ENCODE results near the gene FAN1. TPM values are rescaled to one million over a fixed set of nuclear protein-coding genes. Genes with fewer than 3 reads are reported as not detected.

Gene FAN1
- total RNA-seq, 2 donors from 2014 or later, result 15.9 to 17.8 TPM

DNA sequence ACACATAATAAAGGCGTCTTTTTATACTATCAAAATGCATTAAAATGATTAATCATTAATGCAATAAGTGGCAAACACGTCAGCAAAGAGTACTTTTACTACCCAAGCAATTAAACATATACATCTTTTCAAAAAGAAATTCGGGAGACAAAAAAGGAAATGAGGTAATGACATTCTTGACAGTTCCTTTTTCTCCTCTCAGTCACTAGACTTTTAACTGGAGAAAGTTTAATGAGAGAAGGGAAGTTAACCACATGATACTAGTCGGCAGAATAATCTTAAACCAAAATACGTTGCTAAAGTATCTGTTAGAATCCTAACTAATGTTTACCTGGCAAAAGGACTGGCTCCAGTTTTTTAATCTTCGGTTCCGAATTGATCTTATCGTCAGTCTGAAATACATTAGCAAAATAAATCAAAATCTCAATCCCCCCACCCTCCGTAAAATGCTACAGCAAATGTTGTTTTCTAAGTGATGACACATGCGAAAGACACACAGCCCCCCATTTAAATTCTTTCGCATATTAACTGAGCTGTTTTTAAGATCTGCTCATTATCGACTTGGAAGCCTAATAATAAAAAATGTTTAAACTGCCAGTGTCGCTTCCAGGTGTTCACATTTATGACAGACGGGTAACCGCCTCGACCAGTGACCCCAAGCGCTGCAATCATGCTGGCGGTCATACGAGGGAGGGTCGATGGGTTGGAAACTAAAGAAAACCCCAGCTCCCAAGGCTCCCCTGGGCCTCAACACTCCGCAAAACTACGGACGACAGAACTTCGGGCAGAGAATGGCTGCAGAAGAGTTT, 86.9 kb downstream of the FAN1 start:
- ATAC-seq (replicated peaks), result peak; percentile 17
- Mint-ChIP-seq H3K27me3 (no peaks in the 10 kb centered on the region), H3K4me3 (peak overlapping the region; percentile 90), H3K4me1 (peaks cover 17% of the 10 kb centered on the region), H3K27ac (peak overlapping the region; percentile 95), H3K9me3 (no peaks in the 10 kb centered on the region), H3K36me3 (ENCODE audit: low read depth) (peaks cover 12% of the 10 kb centered on the region)

DNA sequence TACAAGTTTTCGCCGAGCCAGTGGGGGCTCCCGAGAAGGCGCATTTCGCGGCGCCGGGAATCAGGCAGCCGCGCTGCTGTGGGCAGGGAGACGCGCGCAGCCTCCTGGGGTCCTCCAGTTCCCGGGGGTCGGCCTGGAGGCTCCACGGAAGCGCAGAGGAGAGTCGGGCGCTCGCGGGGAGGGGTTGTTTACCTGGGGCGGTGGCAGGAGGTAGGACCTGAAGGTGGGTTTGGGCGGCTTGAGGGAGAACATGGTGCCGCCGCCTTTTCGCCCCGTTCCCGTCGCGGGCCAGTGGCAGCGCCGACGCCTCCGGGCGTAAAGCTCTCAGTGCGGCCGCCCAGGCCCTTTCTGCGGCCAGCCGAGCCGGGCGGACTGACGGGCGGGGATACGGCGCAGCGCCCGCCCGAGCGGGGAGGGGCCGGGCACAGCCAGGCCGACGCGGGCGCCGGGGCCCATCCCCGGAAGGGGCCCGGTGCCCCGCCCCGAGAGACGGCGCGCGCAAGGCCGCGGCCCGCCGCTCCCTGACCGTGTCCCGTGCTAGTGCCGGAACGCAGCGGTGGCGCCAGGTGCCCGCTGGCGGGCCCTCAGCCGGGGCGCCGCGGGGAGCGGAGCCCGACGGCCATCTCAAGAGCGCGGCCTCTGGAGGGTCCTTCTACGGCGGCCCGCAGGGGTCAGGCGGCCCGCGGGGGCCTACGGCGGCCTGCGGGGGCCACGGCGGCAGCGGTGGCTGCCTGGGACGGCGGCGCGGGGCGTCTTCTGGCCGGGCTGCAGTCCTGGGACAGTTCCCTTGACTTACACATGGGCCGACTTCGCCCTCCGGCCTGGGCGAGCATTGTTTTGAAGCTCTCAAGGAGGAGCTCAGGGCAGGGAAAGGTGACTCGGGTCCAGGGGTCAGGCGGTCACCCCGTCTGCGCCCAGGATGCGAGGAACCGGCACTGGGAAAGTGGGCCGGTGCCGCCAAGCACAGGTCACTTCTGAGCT, 87.8 kb downstream of the FAN1 start, which contains the start of gene MTMR10:
MTMR10 (minus strand) TSS at position 374 of the 981 bp plus-strand sequence; CDS start at position 252, 122 bp downstream.
- Mint-ChIP-seq H3K9me3 (no peaks in the 10 kb centered on the region), H3K27me3 (no peaks in the 10 kb centered on the region), H3K4me3 (peak within 1 kb of the TSS; percentile 90), H3K36me3 (ENCODE audit: low read depth) (peaks cover 6% of the 10 kb centered on the region), H3K4me1 (peaks cover 17% of the 10 kb centered on the region), H3K27ac (peak within 1 kb of the TSS; percentile 95)
- peak; percentile 96 for ATAC-seq (replicated peaks)

DNA sequence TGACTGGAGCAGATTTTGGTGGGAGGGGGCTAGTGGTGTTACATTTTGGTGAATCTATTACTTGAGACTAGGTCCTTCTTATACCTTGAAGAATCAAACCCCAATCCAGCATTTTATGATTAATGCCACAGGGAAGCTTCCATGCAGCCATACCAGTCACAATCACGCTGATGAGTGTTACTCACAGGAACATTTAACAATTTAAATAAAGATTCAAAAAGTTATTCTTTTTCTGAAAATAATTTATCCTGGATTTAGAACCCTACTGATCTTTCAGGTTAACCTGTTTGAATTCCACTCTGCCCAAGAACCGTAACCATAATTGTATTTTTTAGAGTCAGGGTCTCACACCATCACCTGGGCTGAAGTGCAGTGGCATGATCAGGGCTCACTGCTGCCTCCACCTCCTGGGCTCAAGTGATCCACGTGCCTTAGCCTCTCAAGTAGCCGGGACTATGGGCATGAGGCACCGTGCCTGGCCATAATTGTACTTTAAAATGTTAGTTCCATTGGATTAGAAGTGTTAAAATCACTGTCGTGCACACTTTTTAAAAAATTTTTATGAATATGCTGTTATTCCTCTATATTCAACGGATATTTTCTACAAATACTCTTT, 88.6 kb downstream of the FAN1 start:
- no peak for ATAC-seq (replicated peaks)
- peak overlapping the region; percentile 77 for H3K4me3 Mint-ChIP-seq
- no peaks in the 10 kb centered on the region for H3K9me3 Mint-ChIP-seq
- peaks cover 12% of the 10 kb centered on the region for H3K4me1 Mint-ChIP-seq
- H3K27me3 Mint-ChIP-seq, result no peaks in the 10 kb centered on the region
- no peaks in the 10 kb centered on the region for H3K36me3 Mint-ChIP-seq (ENCODE audit: low read depth)
- H3K27ac Mint-ChIP-seq, result peak overlapping the region; percentile 71

Other genes starting within 250 kb of the FAN1 start
- gene MTMR10, start 87.7 kb downstream of the FAN1 start, total RNA-seq, result 10 to 100 TPM in 1 of 2 donors, 1 to 10 TPM in 1; 9.9 to 10.6 TPM
- gene TRPM1, start 197.8 kb downstream of the FAN1 start, total RNA-seq, result not detected

Data from activated T-helper 17 cell treated with anti-CD3 and anti-CD28 coated beads, Interleukin-2, amount 50 U/mL, for 72 hours (primary cell).